H9 (cell line): ENCODE measurements around the gene PTPRF. TPM values are rescaled to one million over a fixed set of nuclear protein-coding genes. Genes with fewer than 3 reads are reported as not detected.

ENCODE experiments used
- DNase-seq: peaks from one replicate; pipeline ENCODE4 v3.0.0-alpha.2; 2017
- H2AFZ ChIP-seq: one replicate; pipeline ENCODE4 v1.6.1; 2013; ENCODE audit warnings: mild to moderate bottlenecking, low read length, control low read depth, moderate library complexity
- H2AK5ac ChIP-seq: 2 replicates; pipeline ENCODE4 v1.6.1; 2013; ENCODE audit warnings: low read length, control low read depth, mixed read lengths; ENCODE audit not compliant: insufficient read length
- H2BK120ac ChIP-seq: one replicate; pipeline ENCODE4 v1.6.1; 2013; ENCODE audit warnings: low read depth, mild to moderate bottlenecking, low read length, control low read depth, inconsistent platforms; ENCODE audit not compliant: poor library complexity, severe bottlenecking
- H2BK12ac ChIP-seq: 2 replicates; pipeline ENCODE4 v1.6.1; 2013; ENCODE audit warnings: low read length, control low read depth, mixed read lengths, low read depth; ENCODE audit not compliant: insufficient read length
- H2BK15ac ChIP-seq: 2 replicates; pipeline ENCODE4 v1.6.1; 2013; ENCODE audit warnings: low read depth, low read length, control low read depth
- H2BK20ac ChIP-seq: one replicate; pipeline ENCODE4 v1.6.1; 2013; ENCODE audit warnings: low read depth, mild to moderate bottlenecking, low read length, control low read depth, inconsistent platforms; ENCODE audit not compliant: poor library complexity, severe bottlenecking
- H2BK5ac ChIP-seq: 2 replicates; pipeline ENCODE4 v1.6.1; 2013; ENCODE audit warnings: low read length, control low read depth, mixed read lengths; ENCODE audit not compliant: insufficient read length
- H3K14ac ChIP-seq: 2 replicates; pipeline ENCODE4 v1.6.1; 2013; ENCODE audit warnings: low read length, control low read depth; ENCODE audit not compliant: insufficient read depth
- H3K18ac ChIP-seq: 2 replicates; pipeline ENCODE4 v1.6.1; 2013; ENCODE audit warnings: low read depth, mild to moderate bottlenecking, mixed read lengths, low read length, control low read depth; ENCODE audit not compliant: insufficient read length
- H3K23ac ChIP-seq: 2 replicates; pipeline ENCODE4 v1.6.1; 2013; ENCODE audit warnings: low read length, control low read depth, mixed read lengths, low read depth; ENCODE audit not compliant: insufficient read length
- H3K23me2 ChIP-seq: 2 replicates; pipeline ENCODE4 v1.6.1; 2013; ENCODE audit warnings: low read depth, mild to moderate bottlenecking, mixed read lengths, low read length, control low read depth; ENCODE audit not compliant: insufficient read length, poor library complexity, severe bottlenecking
- H3K27ac ChIP-seq: 2 replicates; pipeline ENCODE4 v1.5.1; 2013; ENCODE audit warnings: low read length, control low read depth, mixed read lengths, low read depth; ENCODE audit not compliant: insufficient read length
- H3K27me3 ChIP-seq: 2 replicates; pipeline ENCODE4 v1.6.1; 2013; ENCODE audit warnings: low read length, control low read depth, inconsistent platforms; ENCODE audit not compliant: insufficient read depth
- H3K4ac ChIP-seq: 2 replicates; pipeline ENCODE4 v1.6.1; 2013; ENCODE audit warnings: low read depth, mild to moderate bottlenecking, control low read depth, inconsistent platforms, low read length, moderate library complexity
- H3K4me1 ChIP-seq: 2 replicates; pipeline ENCODE4 v1.6.1; 2013; ENCODE audit warnings: low read length, control low read depth, inconsistent platforms; ENCODE audit not compliant: insufficient read depth
- H3K4me2 ChIP-seq: 2 replicates; pipeline ENCODE4 v1.6.1; 2013; ENCODE audit warnings: low read length, control low read depth, mixed read lengths; ENCODE audit not compliant: insufficient read length, insufficient read depth
- H3K56ac ChIP-seq: 2 replicates; pipeline ENCODE4 v1.6.1; 2013; ENCODE audit warnings: low read depth, mild to moderate bottlenecking, mixed read lengths, low read length, control low read depth; ENCODE audit not compliant: insufficient read length
- H3K79me1 ChIP-seq: 2 replicates; pipeline ENCODE4 v1.6.1; 2013; ENCODE audit warnings: low read depth, mild to moderate bottlenecking, moderate library complexity, low read length, control low read depth, inconsistent platforms; ENCODE audit not compliant: insufficient read depth, poor library complexity, severe bottlenecking
- H3K79me2 ChIP-seq: 2 replicates; pipeline ENCODE4 v1.6.1; 2013; ENCODE audit warnings: low read length, control low read depth, inconsistent platforms; ENCODE audit not compliant: insufficient read depth
- H3K9ac ChIP-seq: 2 replicates; pipeline ENCODE4 v1.6.1; 2013; ENCODE audit warnings: low read length, control low read depth, mixed read lengths; ENCODE audit not compliant: insufficient read length; ENCODE audit errors: extremely low read depth
- H3K9me3 ChIP-seq: one replicate; pipeline ENCODE4 v1.6.1; 2013; ENCODE audit warnings: low read depth, low read length, inconsistent platforms; ENCODE audit not compliant: control insufficient read depth
- H3T11ph ChIP-seq: one replicate; pipeline ENCODE4 v1.6.1; 2013; ENCODE audit warnings: mild to moderate bottlenecking, low read length, control low read depth, inconsistent platforms
- H4K20me1 ChIP-seq: one replicate; pipeline ENCODE4 v1.6.1; 2013; ENCODE audit not compliant: control insufficient read depth, insufficient read length, insufficient read depth
- H4K5ac ChIP-seq: 2 replicates; pipeline ENCODE4 v1.6.1; 2013; ENCODE audit warnings: low read depth, mild to moderate bottlenecking, mixed read lengths, low read length, control low read depth; ENCODE audit not compliant: insufficient read length
- H4K8ac ChIP-seq: replicated peaks from 2 replicates; pipeline ENCODE4 v1.6.1; 2013; ENCODE audit warnings: low read length, control low read depth, mixed read lengths, low read depth; ENCODE audit not compliant: insufficient read length
- H4K91ac ChIP-seq: 2 replicates; pipeline ENCODE4 v1.6.1; 2013; ENCODE audit warnings: low read depth, mild to moderate bottlenecking, moderate library complexity, mixed read lengths, low read length, control low read depth; ENCODE audit not compliant: insufficient read length
- H3K27ac Mint-ChIP-seq, 3 experiments: 2 replicates in 2 of 3; 3 replicates in 1 of 3; pipeline ENCODE4 v1.8.0; 2020 to 2021; ENCODE audit warnings: mixed read lengths in 3 of 3, mild to moderate bottlenecking in 1 of 3, moderate library complexity in 1 of 3
- H3K27me3 Mint-ChIP-seq: 2 replicates; pipeline ENCODE4 v1.8.0; 2021; ENCODE audit warnings: low read depth, mild to moderate bottlenecking, moderate library complexity, mixed read lengths
- H3K36me3 Mint-ChIP-seq, 3 experiments: 2 replicates in 2 of 3; 3 replicates in 1 of 3; pipeline ENCODE4 v1.8.0; 2020 to 2021; ENCODE audit warnings: low read depth in 3 of 3, mixed read lengths in 3 of 3; ENCODE audit not compliant: insufficient read depth in 1 of 3
- H3K4me1 Mint-ChIP-seq, 2 experiments: 2 replicates each; pipeline ENCODE4 v1.8.0; 2020; ENCODE audit warnings: mixed read lengths in 2 of 2
- H3K4me3 Mint-ChIP-seq, 2 experiments: 2 replicates in 1 of 2; 3 replicates in 1 of 2; pipeline ENCODE4 v1.8.0; 2020 to 2021; ENCODE audit warnings: mild to moderate bottlenecking in 2 of 2, mixed read lengths in 2 of 2, moderate library complexity in 1 of 2
- H3K9me3 Mint-ChIP-seq, 2 experiments: 2 replicates in 1 of 2; 3 replicates in 1 of 2; pipeline ENCODE4 v1.8.0; 2020; ENCODE audit warnings: mild to moderate bottlenecking in 2 of 2, mixed read lengths in 2 of 2, moderate library complexity in 1 of 2
- CTCF ChIP-seq: fragments of 200-600 bp; sonication (generic); conservative IDR thresholded peaks from 3 replicates; pipeline ENCODE4 v1.8.0; 2021; ENCODE audit warnings: antibody characterized with exemption, mild to moderate bottlenecking
- WGBS: extraction: QIAGEN DNeasy Blood & Tissue Kit; methylation state at CpG from one replicate; pipeline ENCODE4 v1.1.7; 2013; ENCODE audit warnings: missing lambda C conversion rate, low lambda C conversion rate, mixed read lengths; ENCODE audit not compliant: insufficient read length; ENCODE audit errors: extremely low coverage; 5-methylcytosine and 5-hydroxymethylcytosine counted together
- total RNA-seq: library from RNA; stranded (reverse); gene quantifications from 2 replicates; pipeline ENCODE4 v1.2.1, GENCODE V29; 2021

The PTPRF gene
- total RNA-seq, 1 experiment from 2014 or later, result 193 TPM

GRCh38 chr1:43660355-43660754 is 129.7 kb downstream of the PTPRF start:
- Mint-ChIP-seq H3K4me1 (peaks cover 18 to 34% of the 10 kb centered on the region in 2 experiments), H3K36me3 (peaks cover 63 to 92% (median 85%) of the 10 kb centered on the region in 3 experiments), H3K4me3 (peak overlapping the region; percentile 3 to 47; a peak in 4 of 5 replicates), H3K27me3 (no peaks in the 10 kb centered on the region), H3K27ac (peak overlapping the region; percentile 68 to 99 (median 95); a peak in 5 of 7 replicates), H3K9me3 (no peaks in the 10 kb centered on the region)
- no peak overlapping the region for H3K9ac ChIP-seq
- H3K23me2 ChIP-seq, result no peaks in the 10 kb centered on the region
- no peaks in the 10 kb centered on the region for H3K9me3 ChIP-seq
- no peak overlapping the region for H2BK15ac ChIP-seq
- H3K23ac ChIP-seq, result no peak overlapping the region
- no peak overlapping the region for H4K8ac ChIP-seq
- H2AFZ ChIP-seq, result no peak overlapping the region
- H3K18ac ChIP-seq, result no peak overlapping the region
- H3K14ac ChIP-seq, result no peak overlapping the region
- no peak overlapping the region for H4K5ac ChIP-seq
- H2BK120ac ChIP-seq, result no peak overlapping the region
- no CpG with 5 or more reads among the region's 4 CpGs for WGBS
- peak; percentile 77 for DNase-seq
- no peaks in the 10 kb centered on the region for H3K79me1 ChIP-seq
- no peak for TF ChIP-seq CTCF
- peak overlapping the region; percentile 1 for H3K4me2 ChIP-seq
- no peak overlapping the region for H3T11ph ChIP-seq
- H4K20me1 ChIP-seq, result no peaks in the 10 kb centered on the region
- H3K56ac ChIP-seq, result no peak overlapping the region
- no peak overlapping the region for H2BK12ac ChIP-seq
- no peak overlapping the region for H2AK5ac ChIP-seq
- no peaks in the 10 kb centered on the region; the same call in 1 of the 2 replicates for H3K4me1 ChIP-seq
- H2BK5ac ChIP-seq, result no peak overlapping the region
- H2BK20ac ChIP-seq, result no peak overlapping the region
- H3K79me2 ChIP-seq, result no peaks in the 10 kb centered on the region
- H3K27me3 ChIP-seq, result no peaks in the 10 kb centered on the region
- no peak overlapping the region for H3K4ac ChIP-seq
- no peak overlapping the region for H4K91ac ChIP-seq
- no peak overlapping the region for H3K27ac ChIP-seq
